Measurements from ENCODE around the gene EEPD1.

EEPD1 gene

DNA sequence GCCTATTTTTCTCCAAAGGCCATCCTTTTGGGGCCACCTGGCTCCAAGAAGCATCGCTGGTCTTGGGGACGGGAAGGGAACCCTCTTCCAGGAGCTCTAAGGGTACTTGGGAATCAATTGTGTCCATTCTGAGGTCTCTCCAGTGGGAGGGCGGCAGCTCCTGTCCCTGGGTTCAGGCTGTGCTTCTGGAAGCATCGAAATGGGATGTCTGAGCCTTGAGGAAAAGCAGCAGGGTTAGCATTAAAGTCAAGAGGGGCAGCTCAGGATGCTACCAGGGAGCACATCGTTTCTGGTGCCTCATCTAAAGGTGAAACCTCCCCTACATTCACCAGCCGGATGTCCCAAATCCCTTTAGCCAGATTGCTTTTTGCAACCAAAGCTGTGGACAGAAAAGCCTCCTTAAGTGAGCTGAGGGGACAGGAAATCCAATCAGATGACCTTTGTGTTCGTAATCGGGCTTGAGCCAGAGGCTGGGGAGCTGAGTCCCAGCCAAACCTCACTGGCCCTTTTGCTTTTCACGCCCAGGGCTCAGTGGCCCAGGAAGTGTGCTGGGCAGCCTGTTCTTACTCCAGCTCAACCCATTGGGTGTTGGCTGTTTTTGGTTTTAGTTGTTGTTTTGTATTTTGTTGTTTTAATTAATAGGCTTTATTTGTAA lies 147.8 kb downstream of the EEPD1 start:
- no peaks in the 10 kb centered on the region for H3K9me3 ChIP-seq (ENCODE audit: control insufficient read depth, insufficient read depth, low read depth, low read length)
- ChIA-PET POLR2A (no interaction called here), CTCF (interaction anchor here (0.5 to 5.6 kb wide), 7 partner anchors 9 to 592 kb away, joined by 3 to 50 read pairs (median 5); a partner anchor contains a TSS)
- peaks cover 0 to 5% of the 10 kb centered on the region in 2 experiments; a peak in 1 of 3 replicates for H3K36me3 ChIP-seq (ENCODE audit: control insufficient read depth in 2 of 2, insufficient read depth in 1 of 2, low read length in 2 of 2)
- no peak overlapping the region for H3K4me3 ChIP-seq (ENCODE audit: low read depth, low read length)
- no peak for TF ChIP-seq ZNF658 (tag by site-specific recombination; IDR thresholded peaks at IDR 0.05)
- no peak for TF ChIP-seq ZNF596 (tag by site-specific recombination; IDR thresholded peaks at IDR 0.05)
- no peak for TF ChIP-seq ZNF214 (tag by site-specific recombination; IDR thresholded peaks at IDR 0.05; ENCODE audit: borderline replicate concordance)
- no peak for TF ChIP-seq TRIM28 (IDR thresholded peaks at IDR 0.05; ENCODE audit: borderline replicate concordance, low read length)
- no peak for TF ChIP-seq ZNF837 (tag by site-specific recombination; IDR thresholded peaks at IDR 0.05)
- TF ChIP-seq, protein P1, sequence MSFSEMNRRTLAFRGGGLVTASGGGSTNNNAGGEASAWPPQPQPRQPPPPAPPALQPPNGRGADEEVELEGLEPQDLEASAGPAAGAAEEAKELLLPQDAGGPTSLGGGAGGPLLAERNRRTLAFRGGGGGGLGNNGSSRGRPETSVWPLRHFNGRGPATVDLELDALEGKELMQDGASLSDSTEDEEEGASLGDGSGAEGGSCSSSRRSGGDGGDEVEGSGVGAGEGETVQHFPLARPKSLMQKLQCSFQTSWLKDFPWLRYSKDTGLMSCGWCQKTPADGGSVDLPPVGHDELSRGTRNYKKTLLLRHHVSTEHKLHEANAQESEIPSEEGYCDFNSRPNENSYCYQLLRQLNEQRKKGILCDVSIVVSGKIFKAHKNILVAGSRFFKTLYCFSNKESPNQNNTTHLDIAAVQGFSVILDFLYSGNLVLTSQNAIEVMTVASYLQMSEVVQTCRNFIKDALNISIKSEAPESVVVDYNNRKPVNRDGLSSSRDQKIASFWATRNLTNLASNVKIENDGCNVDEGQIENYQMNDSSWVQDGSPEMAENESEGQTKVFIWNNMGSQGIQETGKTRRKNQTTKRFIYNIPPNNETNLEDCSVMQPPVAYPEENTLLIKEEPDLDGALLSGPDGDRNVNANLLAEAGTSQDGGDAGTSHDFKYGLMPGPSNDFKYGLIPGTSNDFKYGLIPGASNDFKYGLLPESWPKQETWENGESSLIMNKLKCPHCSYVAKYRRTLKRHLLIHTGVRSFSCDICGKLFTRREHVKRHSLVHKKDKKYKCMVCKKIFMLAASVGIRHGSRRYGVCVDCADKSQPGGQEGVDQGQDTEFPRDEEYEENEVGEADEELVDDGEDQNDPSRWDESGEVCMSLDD (tag by site-specific recombination; IDR thresholded peaks at IDR 0.05): no peak
- no peak for TF ChIP-seq ZNF558 (tag by site-specific recombination; IDR thresholded peaks at IDR 0.05)
- no peak for TF ChIP-seq ZNF398 (tag by site-specific recombination; IDR thresholded peaks at IDR 0.05)
- no peak for TF ChIP-seq ZNF350 (tag by site-specific recombination; IDR thresholded peaks at IDR 0.05)
- TF ChIP-seq BCL6B (tag by site-specific recombination; IDR thresholded peaks at IDR 0.05): no peak
- H3K4me1 ChIP-seq (ENCODE audit: control insufficient read depth, insufficient read depth, low read length): peaks cover 18% of the 10 kb centered on the region
- no peak overlapping the region for H3K27ac ChIP-seq (ENCODE audit: extremely low read depth, low read depth, low read length)

DNA sequence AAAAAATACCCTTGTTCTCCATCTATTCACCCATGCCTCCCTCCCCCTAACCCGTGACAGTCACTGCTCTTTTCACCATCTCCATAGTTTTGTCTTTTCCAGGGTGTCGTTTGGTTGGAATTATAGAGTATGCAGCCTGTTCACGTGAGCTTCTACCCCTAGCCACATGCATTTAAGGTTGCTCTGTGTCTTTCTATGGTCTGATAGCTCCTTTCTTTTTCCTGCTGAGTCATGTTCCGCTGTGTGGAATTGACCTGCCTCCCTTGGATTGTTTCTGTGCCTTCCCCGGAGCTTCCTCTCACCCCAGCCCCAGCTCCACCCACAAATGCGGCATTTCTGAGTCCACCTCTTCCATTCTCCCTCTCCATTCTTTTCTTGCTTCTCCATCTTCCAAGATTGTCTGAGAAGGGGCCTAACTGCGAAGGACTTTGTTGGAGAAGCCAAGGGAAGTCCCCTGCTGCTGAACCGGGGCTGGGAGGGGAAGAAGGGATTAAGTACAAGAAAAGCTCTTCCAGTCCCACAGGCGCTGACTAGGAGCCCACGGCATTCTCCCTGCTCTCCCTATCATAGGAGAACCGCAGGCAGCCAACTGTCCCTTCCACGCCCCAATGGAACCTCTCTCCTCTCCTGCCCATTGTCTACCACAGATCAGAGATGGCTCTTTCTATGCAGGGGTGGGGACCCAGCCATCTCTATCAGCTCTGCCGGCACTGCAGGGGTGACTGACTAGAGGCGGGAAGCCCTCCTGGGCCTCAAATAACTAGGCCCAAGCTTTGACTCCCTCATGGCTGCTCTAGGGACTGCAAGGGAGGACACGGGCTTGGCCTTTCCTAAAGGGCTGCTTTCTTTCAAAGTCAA lies 149.1 kb downstream of the EEPD1 start:
- Histone ChIP-seq H3K4me3 (ENCODE audit: low read depth, low read length) (no peak overlapping the region), H3K36me3 (ENCODE audit: control insufficient read depth in 2 of 2, insufficient read depth in 1 of 2, low read length in 2 of 2) (peaks cover 0 to 3% of the 10 kb centered on the region in 2 experiments; a peak in 1 of 3 replicates), H3K4me1 (ENCODE audit: control insufficient read depth, insufficient read depth, low read length) (peaks cover 18% of the 10 kb centered on the region), H3K27ac (ENCODE audit: extremely low read depth, low read depth, low read length) (no peak overlapping the region), H3K9me3 (ENCODE audit: control insufficient read depth, insufficient read depth, low read depth, low read length) (no peaks in the 10 kb centered on the region)
- POLR2A ChIA-PET: interaction anchor here (0.5 kb wide), 1 partner anchor 87 kb away, joined by 3 read pairs; the partner anchor contains the start of gene ANLN
- CTCF ChIA-PET: interaction anchor here (1.1 to 5.6 kb wide), 4 partner anchors 11 to 318 kb away, joined by 4 to 50 read pairs (median 6); no protein-coding TSS in a partner anchor
- TF ChIP-seq ZNF837 (tag by site-specific recombination; IDR thresholded peaks at IDR 0.05) (no peak), ZNF600 (tag by site-specific recombination; IDR thresholded peaks at IDR 0.05) (0 out of 2 replicates have a peak, but pooled peaks have one; percentile 45)
- TF ChIP-seq, protein P2, sequence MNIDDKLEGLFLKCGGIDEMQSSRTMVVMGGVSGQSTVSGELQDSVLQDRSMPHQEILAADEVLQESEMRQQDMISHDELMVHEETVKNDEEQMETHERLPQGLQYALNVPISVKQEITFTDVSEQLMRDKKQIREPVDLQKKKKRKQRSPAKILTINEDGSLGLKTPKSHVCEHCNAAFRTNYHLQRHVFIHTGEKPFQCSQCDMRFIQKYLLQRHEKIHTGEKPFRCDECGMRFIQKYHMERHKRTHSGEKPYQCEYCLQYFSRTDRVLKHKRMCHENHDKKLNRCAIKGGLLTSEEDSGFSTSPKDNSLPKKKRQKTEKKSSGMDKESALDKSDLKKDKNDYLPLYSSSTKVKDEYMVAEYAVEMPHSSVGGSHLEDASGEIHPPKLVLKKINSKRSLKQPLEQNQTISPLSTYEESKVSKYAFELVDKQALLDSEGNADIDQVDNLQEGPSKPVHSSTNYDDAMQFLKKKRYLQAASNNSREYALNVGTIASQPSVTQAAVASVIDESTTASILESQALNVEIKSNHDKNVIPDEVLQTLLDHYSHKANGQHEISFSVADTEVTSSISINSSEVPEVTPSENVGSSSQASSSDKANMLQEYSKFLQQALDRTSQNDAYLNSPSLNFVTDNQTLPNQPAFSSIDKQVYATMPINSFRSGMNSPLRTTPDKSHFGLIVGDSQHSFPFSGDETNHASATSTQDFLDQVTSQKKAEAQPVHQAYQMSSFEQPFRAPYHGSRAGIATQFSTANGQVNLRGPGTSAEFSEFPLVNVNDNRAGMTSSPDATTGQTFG (tag by site-specific recombination; IDR thresholded peaks at IDR 0.05; ENCODE audit: borderline replicate concordance): no peak
- TF ChIP-seq, protein P3, sequence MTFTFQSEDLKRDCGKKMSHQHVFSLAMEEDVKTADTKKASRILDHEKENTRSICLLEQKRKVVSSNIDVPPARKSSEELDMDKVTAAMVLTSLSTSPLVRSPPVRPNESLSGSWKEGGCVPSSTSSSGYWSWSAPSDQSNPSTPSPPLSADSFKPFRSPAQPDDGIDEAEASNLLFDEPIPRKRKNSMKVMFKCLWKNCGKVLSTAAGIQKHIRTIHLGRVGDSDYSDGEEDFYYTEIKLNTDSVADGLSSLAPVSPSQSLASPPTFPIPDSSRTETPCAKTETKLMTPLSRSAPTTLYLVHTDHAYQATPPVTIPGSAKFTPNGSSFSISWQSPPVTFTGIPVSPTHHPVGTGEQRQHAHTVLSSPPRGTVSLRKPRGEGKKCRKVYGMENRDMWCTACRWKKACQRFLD (tag by site-specific recombination; IDR thresholded peaks at IDR 0.05): no peak
